HG02642 (cell line): ENCODE results near the gene CTSD.

ENCODE experiments used
- ATAC-seq: cut with Tn5 transposase; IDR thresholded peaks from one replicate; pipeline ENCODE4 v1.9.1; 2021; ENCODE audit warnings: mild to moderate bottlenecking; ENCODE audit not compliant: unreplicated experiment, poor library complexity

Gene CTSD

GRCh38 chr11:1756791-1757771 is 6.6 kb downstream of the CTSD start:
- no peak for ATAC-seq

DNA sequence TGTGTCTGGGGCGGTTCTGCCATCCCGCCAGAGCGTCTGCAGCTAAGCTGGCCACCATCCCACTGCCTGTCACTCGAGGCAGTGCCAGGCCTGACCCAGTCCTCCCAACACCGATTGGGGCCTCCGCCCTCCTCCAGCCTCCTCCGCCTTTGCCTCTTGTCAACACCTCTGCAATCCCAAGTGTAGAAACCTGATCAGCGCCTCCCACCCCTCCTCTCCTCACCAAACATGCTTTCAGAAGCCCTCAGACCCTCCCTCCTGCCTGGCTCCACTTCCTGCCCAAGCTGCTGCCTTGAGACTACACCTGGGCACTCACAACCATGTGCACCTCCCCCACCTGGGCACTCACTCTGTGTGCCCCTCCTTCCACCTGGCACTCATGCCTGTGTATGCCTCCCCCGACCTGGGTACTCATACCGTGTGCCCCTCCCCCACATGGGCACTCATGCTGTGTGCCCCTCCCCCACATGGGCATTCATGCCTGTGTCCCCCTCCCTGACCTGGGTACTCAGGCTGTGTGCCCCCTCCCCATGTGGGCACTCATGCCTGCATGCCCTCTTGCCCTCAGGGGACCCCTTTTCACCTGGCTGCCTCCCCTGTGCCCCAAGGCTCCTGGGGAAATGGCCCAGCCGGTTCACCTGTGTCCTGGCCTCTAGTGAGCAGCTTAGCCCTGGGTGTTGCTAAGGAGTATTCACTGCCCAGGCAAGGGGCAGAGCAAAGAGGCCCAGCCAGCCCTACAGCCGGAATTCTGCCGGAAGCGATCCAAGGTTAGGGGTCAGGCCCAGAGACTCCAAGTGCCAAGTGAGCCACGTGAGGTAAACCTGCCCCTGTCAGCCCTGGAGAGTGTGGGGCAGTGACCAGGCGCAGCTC is 7.8 kb downstream of the CTSD start:
- ATAC-seq = no peak

DNA sequence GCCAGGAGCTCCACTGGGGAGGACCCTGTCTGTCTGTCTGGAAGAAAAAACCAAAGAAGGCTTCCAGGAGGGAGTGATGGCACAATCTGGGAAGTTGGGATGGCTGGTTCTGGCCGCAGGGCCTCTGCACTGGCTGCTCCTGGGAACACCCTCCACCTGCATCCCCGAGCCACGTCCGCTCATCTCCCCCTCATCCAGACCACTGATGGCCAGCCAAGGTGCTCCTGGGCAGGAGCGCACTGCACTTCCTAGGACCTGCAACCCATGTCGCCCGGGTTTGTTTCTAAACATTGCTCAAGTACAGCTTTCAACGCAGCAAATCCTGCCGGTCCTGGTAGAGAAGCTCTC is 8.4 kb downstream of the CTSD start:
- no peak for ATAC-seq

GRCh38 chr11:1754376-1755150 is 9.2 kb downstream of the CTSD start:
- no peak for ATAC-seq

- ATAC-seq = no peak
These were observed 9.8 kb downstream of the CTSD start for GRCh38 chr11:1753929-1754305.

DNA sequence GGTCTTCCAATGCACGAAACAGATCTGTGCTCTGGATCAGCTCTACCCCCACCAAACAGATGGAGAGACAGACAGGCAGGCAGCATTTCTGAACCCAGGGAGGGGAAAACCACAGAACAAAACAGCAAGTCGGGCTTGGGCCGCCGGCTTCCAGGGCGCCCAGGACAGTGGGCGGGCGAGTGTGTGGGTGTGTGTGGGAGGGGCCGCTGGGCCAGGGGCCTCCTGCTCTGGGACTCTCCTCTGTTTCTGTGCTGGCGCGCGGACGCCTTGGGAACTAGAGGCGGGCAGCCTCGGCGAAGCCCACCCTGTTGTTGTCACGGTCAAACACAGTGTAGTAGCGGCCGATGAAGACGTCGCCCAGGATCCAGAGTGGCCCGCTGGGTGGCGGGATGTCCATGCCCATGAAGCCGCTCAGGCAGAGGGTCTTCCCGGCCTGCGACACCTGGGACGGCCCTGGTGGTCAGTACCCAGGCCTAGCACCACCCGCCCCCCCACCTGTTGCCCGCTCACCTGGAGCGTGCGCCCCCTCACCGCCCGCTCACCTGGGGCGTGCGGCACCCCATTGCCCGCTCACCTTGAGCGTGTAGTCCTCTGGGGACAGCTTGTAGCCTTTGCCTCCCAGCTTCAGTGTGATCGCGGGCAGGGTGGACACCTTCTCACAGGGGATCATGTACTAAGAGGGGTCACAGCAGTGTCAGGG is 10.3 kb downstream of the CTSD start:
- ATAC-seq = no peak

DNA sequence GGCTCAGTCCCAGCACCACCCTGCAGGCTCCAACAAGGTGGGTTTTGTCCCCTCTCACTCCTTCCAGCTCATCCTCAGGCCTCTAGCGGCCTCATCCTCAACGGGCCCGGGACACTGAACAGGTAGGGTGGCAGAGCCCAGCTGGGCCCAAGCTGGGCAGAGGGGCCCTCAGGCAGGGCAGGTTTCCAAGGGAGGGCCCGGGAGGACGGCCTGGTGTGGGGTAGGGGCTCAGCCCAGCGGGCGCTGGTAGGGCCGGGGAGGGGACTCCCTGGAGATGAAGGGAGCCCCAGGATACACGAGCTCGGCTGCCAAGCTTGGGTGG is 10.9 kb downstream of the CTSD start:
- no peak for ATAC-seq

DNA sequence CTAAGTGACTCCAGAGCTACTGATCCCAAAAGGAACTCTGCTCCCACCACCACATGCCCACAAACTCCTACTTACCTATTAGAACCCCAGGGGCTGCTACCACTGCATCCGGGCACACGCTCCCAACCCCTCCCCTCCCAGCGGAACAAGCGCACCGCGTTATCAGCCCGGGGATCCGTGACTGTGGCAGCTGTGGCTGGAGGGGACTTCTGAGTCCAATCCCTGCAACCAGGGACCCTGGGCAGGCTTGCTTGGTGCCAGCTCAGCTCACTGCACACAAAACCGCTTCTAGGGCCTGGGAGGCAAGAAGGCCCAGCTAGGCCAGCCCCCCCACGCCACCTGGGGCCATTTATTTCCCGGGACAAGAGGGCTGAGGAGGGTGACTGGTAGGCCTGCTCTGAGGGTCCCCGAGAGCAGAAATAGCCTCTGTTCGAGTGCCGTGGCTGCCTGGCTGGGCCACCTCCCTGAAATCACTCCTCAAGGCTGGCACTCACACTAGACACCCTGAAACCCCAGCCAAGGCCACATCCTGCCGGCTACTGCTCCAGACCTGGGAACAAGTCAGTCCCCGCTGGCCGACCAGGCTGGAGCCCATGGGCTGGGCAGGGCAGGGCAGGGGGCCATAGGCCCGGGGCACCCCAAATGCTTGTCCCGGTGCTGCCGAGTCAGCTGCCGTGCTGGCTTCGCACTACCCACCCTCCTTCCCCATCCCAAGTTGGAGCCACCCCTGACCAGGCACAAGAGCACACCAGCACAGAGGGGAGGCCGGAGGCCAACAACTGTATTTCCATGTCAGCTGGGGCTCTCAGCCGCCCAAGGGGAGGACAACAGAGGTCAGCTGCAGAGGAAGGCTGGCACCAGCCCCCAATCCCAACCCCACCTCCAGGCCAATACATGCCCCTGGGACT is 11.5 kb downstream of the CTSD start:
- ATAC-seq = no peak

- ATAC-seq = no peak
These were observed 12.2 kb downstream of the CTSD start for GRCh38 chr11:1751531-1751921.

GRCh38 chr11:1750840-1751530 is 12.7 kb downstream of the CTSD start:
- no peak for ATAC-seq

GRCh38 chr11:1750481-1750839 is 13.3 kb downstream of the CTSD start, which contains the start of gene IFITM10:
TSS of gene IFITM10 (minus strand) at chr11:1750595. CDS start at chr11:1750442, 153 bp downstream.
- no peak for ATAC-seq

- no peak for ATAC-seq
These were observed 14.1 kb downstream of the CTSD start for GRCh38 chr11:1749395-1750351.

DNA sequence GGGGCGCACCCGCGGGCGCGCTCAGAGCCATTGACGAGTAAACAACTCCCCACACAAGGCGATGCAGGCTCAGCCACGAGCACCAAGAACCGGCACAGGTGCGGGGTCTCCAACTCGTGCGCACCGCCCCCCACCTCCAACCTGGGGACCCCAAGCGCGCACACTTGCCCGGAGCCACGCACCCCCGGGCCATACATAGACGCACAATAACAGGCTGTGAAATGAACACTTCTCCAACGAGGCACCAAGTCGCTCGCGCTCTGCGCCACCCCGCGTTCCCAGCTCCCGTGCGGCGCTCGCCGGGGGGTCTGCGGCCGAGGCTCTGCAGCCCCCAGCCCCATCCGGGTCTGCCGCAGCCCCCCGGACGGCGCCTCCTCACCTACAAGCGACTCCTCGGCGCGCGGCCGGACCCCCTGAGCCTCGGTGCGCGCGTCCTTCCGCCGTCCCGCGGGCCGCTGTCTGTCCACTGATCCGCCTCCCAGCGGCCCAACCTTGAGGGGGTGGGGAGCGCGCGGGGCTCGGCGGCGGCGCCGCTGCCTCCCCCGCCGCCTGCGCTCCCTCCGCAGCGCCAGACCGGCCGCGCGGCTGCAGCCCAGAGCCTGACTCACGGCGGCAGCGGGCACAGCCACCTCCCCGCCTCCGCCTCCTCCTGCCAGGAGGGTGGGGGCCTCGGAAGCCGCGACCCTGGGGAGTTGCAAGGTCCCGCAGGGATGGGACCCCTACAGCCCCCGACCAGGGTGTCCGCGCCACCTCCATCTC is 14.9 kb downstream of the CTSD start:
- ATAC-seq = no peak

DNA sequence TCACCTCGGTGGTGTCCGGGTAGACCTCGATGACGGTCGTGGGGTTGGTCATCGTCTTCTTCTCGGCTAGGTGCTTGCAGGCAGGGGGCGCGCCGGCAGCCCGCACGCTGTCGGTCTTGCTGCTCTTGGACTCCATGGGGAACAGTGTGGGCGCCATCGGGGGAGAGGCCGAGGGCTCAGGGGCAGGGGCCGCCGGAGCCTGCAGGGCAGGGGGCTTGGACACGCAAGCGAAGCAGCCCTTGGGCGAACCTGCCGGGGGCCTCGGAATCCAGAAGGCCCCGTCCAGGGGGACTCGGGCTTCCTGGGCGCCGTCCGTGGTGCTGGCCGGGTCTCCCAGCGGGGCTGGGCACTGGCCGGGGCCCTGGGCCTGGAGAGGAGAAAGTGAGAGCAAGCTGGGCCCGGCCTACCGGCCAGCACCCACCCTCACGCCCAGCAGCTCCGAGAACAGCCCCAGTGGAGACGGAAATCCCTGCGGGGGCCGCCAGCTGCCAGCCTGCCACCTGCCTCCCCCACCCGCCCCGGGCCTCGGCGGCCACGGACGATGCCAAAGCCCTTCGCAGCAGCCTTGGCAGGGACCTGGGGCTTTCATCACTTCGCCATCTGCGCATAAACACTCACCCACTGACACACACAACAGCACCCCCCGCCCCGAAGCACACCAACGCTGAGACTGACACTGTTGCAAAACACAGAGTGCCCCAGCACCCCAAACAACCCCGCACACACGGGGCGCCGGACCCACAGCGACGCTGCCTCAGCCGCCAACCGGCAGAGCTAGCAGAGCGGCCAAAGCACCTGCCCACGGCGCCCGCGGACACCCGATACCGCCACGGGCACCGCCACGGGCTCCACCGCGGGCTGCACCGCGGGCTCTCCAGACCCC is 15.7 kb downstream of the CTSD start:
- no peak for ATAC-seq

DNA sequence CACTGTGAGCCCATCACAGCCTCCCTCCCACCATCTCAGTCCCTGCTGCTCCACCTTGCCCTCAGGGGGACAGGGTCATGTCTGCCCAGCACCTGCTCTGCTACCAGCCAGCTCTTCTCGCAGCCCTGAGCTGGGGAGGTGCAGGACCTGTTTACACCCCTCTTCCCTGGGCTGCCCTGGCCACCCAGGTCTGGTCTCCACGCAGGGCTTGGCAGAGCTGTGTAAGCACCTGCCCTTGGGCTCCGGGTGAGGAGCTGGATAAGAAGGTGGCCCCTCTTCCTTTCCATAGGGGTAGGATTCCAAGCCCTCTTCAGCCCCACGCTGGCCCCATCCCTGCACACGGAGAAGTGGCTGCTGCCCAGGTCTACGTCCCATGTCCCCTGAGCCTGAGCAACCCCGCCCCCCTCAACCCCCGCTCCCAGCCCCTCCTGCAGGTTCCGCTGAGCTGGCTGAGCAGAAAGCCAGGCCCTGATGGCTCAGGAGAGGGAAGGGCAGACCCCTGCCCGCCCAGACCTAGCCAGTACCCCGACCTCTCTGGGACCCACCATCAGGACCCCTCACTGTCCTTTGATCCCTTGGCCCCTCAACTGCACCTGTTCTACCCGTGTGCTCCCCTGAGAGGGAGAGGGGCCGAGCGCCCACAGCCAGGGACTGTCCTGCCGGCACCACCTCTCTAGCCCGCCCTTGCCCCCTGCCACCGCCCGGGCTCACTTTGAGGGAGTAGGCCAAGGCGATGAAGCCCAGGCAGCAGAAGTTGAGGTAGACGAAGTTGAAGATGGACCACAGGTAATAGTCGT is 16.6 kb downstream of the CTSD start:
- ATAC-seq = no peak
